GM10847 (cell line): ENCODE data around the gene EWSR1.

Experiments used
- POLR2A ChIP-seq: IDR thresholded peaks from 2 replicates; pipeline ENCODE4 v1.6.1; 2011; ENCODE audit not compliant: insufficient read length; ENCODE audit errors: extremely low read depth

EWSR1 gene

DNA sequence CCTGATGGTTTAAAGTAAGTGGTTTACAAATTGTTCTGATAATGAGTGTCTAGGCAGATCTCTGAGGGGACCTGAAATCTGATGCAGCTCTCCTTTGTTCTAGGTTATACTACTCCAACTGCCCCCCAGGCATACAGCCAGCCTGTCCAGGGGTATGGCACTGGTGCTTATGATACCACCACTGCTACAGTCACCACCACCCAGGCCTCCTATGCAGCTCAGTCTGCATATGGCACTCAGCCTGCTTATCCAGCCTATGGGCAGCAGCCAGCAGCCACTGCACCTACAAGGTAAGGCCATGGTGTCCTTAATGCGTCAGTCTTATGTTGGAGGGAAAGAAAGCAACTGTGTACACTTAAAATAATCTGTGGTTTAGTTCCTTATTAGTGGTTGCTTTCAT lies 9.9 kb downstream of the EWSR1 start:
- TF ChIP-seq POLR2A, result no peak

DNA sequence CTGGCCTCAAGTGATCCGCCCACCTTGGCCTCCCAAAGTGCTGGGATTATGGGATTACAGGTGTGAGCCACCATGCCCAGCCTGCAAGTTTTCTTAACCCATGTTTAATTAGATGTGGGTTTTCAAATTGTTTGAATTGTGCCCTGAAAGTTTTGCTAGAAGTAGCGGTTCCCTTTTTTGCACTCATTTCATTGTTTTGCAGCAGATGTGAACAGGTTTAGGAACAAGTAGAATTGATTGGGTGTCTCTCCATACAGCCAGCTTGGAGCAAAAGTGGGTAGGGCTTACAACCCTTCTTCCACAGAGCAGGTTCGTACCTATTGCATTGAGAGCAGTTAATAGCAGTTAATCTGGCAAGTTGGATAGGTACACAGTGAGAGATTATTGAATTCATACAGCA lies 16.1 kb downstream of the EWSR1 start:
- TF ChIP-seq POLR2A, result no peak

DNA sequence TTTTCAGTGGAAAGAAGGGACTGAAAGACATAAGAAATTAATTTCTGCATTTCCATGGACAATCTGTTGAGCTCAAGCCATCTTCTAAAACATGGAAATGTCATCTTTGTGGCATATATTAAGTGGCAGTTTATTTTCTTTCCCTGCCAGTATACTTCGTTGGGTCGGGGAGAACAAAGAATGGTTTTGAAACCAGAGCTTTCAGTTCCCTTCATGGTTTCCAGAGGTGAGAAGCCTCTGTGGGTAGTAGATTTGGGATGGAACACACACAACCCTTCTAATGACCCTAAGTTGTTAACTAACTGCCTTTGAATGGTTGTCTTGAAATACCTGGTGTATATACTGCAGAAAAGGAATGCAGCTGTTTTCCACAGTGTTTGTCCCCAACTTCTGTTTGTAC lies 20.8 kb downstream of the EWSR1 start:
- TF ChIP-seq POLR2A, result no peak

DNA sequence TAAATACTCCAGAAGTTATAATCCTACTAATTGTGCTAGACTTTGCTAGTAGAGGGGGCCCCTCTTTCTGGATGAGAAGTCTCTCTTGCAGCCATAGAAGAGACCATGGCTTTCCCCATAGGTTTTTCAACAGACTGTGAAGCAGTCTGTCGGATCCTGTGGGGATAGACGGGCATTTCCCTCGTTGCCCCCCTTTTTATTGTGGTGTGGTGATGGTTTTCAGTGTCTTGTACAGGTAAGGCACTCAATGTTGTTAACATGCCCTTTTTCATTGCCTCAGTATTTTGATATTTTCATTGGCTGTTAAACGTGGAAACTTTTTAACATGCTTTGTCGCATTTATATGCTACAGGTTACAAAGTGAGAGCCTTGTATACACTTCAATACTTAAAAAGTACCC lies 22.0 kb downstream of the EWSR1 start:
- no peak for TF ChIP-seq POLR2A

DNA sequence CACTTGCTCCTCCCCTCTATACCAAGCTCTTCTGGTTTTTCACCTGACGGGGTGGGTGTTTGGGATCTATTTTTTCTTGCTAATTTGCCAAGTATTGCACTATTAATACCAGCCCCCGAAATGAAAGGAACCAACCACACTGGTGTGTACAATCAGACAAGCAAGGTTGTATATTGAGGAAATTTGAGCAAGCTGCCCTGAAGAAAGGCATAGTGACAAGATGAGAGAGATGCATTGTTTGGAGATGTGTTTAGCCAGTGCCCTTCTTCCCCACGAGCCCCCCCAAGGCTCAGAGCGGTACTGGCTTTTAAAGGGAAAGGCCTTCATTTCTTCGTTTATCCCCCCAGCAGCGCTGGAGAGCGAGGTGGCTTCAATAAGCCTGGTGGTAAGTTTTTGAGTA lies 23.1 kb downstream of the EWSR1 start:
- TF ChIP-seq POLR2A, result no peak

DNA sequence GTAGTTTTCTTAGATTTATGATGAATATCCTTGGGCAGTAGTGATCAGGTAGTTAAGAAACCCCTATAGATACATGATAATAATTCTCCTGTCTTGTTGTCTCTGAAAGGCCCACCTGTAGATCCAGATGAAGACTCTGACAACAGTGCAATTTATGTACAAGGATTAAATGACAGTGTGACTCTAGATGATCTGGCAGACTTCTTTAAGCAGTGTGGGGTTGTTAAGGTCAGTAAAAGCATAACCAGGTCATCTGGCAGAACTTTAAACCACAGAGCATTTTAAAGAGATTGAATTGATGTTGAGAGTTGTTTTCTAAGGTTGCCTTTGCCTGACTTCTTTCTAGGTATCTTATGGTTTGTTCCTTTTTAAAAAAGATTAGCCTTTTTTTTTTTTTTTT lies 24.3 kb downstream of the EWSR1 start:
- no peak for TF ChIP-seq POLR2A

DNA sequence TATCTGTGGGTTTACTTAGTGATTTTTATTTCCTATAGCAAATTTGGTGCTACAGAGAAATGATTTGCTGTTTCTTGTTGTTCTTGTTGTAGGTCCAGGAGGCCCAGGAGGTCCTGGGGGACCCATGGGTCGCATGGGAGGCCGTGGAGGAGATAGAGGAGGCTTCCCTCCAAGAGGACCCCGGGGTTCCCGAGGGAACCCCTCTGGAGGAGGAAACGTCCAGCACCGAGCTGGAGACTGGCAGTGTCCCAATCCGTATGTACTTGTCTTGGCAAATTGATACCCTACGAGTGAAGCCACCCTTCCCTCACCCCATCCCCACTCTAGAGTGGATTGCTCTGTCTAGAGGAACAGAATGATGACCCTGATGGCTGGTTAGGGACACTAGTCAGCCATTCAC lies 30.6 kb downstream of the EWSR1 start:
- TF ChIP-seq POLR2A, result no peak

DNA sequence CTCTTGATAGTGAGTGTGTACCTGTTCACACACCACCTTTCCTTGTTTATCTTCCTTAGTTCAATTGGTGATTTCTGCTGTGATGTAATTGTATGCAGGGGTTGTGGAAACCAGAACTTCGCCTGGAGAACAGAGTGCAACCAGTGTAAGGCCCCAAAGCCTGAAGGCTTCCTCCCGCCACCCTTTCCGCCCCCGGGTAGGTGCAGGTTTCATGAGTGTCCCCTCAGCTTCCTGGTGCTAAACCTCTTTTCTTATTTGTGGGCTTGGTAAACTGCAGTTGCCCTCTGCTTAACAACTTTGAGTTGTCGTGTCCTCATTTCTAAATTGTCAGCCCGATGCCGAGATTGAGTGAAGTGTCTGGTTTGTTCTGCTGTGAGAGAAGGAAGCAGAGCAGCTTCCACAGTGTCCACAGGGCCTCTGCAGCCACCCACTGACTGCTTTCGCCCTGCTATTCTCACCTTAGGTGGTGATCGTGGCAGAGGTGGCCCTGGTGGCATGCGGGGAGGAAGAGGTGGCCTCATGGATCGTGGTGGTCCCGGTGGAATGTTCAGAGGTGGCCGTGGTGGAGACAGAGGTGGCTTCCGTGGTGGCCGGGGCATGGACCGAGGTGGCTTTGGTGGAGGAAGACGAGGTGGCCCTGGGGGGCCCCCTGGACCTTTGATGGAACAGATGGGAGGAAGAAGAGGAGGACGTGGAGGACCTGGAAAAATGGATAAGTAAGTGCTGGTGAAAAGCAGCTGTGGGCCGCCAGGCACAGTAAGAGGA lies 31.2 kb downstream of the EWSR1 start:
- no peak for TF ChIP-seq POLR2A

DNA sequence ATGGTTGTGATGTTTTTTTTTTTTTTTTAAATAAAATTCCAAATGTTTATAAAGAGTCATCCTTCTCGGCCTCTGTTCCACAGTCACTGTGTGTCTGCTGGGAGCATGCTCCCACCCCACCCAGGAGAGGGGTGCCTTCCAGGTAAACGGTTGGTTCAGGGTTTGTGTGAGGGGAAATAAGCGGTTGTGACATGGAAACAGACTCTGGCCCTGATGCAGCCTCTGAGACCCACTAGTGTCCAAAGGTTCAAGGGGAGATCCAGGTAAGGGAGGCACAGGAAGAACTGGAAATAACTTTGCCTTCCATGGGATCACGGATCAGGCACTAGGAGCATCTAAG lies 32.4 kb downstream of the EWSR1 start:
- no peak for TF ChIP-seq POLR2A

DNA sequence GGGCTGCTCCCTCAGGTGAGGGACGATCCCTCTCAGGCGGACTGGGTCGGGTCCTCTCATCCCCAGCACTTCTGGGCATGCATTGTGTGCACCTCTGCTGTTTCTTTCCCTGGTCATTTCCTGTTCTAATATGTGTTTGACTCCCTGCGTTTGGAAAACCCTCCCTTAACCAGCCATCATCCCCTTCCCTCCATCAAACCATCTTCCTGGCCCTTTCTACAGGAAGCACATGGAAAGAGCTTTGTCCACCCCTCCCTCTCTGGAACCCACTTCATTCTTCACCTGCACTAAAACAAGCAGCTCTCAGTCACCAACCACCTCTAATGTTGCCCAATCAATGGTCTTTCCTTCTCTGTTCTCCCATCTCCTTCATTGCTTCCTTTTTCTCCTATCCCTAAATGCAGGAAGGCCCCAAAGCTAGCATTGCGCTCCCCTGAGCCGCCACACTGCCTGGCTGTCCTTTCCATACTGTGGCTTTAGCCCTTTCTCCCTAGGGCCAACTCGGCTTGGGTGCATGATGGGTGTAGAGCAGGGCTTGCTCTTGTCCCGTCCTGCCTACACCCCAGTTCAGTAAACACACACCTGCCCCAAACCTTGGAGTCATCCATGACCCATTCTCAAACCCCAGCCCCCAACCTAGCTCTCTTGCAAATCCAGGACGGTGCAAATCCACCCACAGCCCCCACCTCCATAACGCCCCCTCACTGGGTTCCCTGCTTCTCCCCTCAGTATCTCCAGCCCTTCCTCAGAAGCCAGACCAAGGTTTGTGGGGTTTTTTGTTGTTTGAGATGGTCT lies 32.9 kb downstream of the EWSR1 start:
- peak; percentile 25 for TF ChIP-seq POLR2A

DNA sequence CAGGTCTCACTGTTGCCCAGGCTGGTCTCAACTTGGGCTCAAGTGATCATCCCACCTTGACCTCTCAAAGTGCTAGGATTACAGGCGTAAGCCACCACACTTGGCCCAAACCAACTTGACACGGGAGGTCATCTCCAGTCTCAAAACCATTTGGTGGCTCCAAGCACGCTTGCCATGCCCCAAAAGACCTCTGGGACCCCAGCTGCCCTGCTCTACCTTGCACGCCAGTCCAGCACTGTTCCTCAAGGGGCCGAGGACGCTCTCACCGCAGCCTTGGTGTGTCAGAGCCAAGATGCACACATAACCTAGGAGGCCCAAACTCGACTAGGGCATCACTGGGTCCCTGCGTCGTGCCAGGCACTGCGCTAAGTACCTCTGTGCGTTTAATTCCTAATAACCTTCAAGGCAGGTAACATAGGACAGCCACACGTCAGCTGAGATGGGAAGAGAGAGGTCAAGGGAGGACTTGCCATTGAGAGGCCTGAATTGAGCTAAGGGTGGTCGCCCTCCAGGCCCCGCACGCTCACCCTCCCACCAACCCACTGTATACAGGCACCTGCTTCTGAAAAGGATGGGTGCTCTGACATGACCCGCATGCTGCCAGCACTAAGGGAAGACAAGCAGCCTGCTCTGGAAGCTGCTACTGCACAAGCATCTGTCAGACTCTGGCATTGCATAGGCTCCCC lies 33.8 kb downstream of the EWSR1 start:
- no peak for TF ChIP-seq POLR2A

DNA sequence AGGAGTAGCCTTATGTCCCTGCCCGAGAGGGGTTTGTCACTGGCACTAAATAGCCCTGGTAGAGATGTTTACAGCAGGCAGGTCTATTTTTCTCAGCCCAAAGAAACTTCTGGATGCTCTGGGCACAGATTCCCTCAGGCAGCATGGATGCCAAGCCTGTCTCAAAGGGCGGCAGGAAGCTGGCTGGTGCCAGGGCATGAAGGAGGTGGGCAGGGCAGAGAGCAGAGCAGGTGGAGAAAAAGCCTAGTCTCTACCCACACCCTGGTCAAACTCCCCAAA lies 34.3 kb downstream of the EWSR1 start:
- no peak for TF ChIP-seq POLR2A

DNA sequence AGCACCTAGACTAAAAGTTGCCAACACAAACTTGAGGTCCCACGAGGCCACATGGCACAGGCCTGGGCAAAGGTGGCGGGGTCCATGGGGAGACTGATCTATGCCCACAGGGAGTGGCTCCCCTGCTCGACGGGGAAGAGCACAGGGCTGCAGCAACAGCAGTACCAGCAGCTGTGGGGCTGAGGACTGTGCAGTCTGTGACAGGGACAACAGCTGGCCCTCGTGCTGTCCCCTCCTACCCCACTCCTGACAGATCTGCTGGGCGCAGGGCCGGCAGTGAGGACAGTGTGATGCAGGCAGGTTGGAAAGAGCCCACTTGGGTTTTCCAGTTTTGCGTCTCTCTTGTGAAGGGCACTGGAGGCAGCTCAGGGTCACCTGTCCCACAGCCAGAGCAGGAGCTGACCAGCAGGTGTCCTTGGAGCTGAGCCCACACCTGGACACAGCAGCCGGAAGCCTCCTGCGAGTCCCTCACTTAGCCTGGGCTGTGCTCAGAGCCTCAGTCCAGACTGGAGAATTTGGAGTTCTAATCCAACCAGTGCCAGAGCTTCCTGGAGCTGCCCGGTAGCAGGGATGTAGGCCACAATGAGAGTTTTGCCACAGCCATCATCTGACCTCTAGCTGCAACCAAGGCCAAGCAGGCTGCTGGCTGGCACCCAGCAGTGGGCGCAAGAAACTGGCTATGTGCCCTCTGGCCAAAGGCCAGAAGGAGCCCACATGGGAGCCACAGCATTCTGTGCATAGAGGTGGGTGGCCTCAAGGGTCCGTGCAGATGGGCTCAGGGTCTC lies 34.8 kb downstream of the EWSR1 start:
- TF ChIP-seq POLR2A, result no peak

DNA sequence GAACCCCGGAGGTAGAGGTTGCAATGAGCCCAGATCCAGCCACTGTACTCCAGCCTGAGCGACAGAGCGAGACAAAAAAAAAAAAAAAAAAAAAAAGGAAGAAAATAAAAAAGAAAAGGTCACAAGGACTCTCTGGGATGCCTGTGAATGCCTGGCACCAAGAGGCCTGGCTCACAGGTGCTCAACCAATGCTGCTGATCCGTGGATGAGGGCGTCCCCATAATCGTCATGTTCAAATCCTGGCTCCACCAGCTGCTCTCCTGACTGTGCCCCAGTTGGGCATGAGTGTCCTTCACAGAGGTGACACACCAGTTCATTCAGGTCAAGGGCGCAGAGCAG lies 37.7 kb downstream of the EWSR1 start:
- no peak for TF ChIP-seq POLR2A

DNA sequence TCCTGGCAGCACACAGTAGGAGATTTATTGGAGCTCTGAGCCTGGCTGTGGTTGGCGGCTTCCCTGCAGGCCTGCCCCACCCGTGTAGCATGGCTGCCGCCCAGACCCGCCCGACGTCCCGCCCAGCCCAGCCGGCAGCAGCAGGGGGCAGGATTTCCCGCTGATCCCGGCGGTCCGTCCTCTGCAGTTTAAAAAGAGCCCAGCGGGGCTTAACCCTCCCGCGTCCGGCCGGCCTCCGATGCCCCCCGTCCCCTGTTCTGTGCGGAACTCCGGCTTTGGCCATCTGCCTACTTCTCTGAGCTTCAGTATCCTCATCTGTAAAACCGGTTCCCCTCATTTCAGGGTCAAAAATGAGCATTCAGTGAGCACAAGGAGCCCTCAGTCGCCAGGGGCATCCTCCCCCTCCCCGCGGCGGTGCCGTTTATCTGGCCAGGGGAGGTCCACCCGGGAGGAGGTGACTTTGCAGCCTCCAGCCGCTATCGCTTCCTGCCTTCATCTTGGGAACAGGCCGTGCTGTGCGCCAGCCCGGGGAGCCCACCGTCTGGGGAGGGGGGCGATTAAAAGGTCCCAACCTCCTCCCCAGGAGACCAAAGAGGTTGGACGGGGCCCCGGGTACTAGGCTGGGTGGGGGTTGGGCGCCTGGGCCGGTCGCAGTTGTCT lies 38.2 kb downstream of the EWSR1 start, which contains the start of gene GAS2L1:
Gene GAS2L1 (plus strand): TSS at position 476 of the 660 bp plus-strand sequence. CDS start 1,456 bp downstream, outside the sequence.
- TF ChIP-seq POLR2A, result no peak
